Mammary epithelial cell (primary cell): ENCODE measurements around the gene CARD9.

Experiments used
- EZH2 ChIP-seq: IDR thresholded peaks from 2 replicates; pipeline ENCODE4 v1.6.1; 2012; ENCODE audit warnings: low read length, inconsistent platforms, borderline replicate concordance
- TF ChIP-seq, protein P1 (sequence below), 2 donors: IDR thresholded peaks in 1 of 2; conservative IDR thresholded peaks in 1 of 2; 2 replicates each; pipeline ENCODE4 v1.5.1; 2011 to 2012; ENCODE audit warnings: inconsistent platforms in 2 of 2, low read length in 2 of 2, mild to moderate bottlenecking in 2 of 2, control low read depth in 1 of 2, low read depth in 1 of 2; ENCODE audit not compliant: insufficient read depth in 1 of 2; ENCODE audit errors: extremely low read depth in 1 of 2

DNA sequence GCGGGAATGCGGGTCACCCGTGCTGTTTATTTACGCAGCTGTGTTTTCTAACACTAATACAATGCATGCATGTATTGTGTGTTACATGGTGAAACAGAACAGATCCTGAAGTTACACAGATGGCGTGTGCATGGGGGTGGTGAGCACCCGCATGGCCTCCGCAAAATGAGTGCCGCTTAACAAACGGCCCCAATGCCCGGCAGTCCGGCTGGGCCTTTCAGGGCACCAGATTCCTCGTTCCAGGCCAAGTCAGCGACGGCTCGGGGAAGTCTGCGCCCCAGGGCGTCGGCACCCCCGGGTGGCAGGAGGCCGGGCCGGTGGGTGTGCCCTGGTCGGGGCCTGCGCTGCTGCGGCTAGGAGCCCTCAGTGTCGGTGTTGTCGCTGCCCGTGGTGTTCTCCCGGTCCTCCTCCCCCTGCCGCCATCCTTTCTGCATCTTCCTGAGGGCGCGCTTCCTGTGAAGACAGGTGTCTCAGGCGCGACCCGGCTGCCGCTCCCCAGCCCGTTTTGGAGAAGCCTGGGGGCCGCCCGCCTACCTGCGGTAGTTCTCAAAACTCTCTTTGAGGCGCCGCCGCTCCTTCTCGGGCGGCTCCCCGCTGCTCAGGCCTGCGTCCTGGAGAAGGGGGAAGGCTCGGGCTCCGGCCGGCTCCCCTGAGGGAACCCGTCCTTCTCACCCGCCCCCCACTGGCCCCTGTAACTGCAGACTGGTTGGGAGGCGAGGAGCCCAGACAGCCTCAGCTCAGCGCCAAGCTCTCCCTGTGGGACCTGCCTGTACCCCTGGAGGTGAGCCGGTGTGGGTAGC is 9.3 kb downstream of the CARD9 start:
- TF ChIP-seq EZH2: no peak
- TF ChIP-seq, protein P1, sequence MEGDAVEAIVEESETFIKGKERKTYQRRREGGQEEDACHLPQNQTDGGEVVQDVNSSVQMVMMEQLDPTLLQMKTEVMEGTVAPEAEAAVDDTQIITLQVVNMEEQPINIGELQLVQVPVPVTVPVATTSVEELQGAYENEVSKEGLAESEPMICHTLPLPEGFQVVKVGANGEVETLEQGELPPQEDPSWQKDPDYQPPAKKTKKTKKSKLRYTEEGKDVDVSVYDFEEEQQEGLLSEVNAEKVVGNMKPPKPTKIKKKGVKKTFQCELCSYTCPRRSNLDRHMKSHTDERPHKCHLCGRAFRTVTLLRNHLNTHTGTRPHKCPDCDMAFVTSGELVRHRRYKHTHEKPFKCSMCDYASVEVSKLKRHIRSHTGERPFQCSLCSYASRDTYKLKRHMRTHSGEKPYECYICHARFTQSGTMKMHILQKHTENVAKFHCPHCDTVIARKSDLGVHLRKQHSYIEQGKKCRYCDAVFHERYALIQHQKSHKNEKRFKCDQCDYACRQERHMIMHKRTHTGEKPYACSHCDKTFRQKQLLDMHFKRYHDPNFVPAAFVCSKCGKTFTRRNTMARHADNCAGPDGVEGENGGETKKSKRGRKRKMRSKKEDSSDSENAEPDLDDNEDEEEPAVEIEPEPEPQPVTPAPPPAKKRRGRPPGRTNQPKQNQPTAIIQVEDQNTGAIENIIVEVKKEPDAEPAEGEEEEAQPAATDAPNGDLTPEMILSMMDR (conservative IDR thresholded peaks at IDR 0.05 in 1 of 2, IDR thresholded peaks at IDR 0.05 in 1 of 2; ENCODE audit: extremely low read depth in 1 of 2, insufficient read depth in 1 of 2, low read depth in 1 of 2, low read length in 2 of 2): no peak
